GM12874 (cell line): Measurements from ENCODE around the gene MPP7.

Source experiments
- TF ChIP-seq, protein P1 (sequence below): IDR thresholded peaks from 2 replicates; pipeline ENCODE4 v1.5.1; 2011; ENCODE audit warnings: low read depth, mild to moderate bottlenecking, control low read depth, low read length, moderate library complexity; ENCODE audit not compliant: insufficient read depth

MPP7 gene

DNA sequence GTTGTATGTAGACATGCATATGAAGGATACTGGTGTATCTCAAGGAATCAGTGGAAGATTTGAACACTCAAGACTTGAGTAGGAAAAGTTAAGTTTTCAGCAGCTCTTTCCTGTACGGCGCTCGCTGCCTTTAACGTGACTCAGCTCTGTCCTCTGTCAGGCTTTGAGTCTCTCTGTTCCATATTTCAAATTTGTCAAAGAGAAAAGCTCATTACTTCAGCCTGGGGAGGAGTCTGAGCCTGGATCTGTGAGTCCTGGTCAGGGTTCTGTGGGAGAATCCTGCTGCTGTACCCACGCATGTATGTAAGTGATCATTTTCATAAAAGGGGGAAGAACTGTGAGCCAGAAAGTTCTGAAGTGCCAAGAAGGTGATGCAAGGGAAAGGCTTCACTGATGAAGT lies 13.8 kb upstream of the MPP7 start:
- TF ChIP-seq, protein P1, sequence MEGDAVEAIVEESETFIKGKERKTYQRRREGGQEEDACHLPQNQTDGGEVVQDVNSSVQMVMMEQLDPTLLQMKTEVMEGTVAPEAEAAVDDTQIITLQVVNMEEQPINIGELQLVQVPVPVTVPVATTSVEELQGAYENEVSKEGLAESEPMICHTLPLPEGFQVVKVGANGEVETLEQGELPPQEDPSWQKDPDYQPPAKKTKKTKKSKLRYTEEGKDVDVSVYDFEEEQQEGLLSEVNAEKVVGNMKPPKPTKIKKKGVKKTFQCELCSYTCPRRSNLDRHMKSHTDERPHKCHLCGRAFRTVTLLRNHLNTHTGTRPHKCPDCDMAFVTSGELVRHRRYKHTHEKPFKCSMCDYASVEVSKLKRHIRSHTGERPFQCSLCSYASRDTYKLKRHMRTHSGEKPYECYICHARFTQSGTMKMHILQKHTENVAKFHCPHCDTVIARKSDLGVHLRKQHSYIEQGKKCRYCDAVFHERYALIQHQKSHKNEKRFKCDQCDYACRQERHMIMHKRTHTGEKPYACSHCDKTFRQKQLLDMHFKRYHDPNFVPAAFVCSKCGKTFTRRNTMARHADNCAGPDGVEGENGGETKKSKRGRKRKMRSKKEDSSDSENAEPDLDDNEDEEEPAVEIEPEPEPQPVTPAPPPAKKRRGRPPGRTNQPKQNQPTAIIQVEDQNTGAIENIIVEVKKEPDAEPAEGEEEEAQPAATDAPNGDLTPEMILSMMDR: no peak

DNA sequence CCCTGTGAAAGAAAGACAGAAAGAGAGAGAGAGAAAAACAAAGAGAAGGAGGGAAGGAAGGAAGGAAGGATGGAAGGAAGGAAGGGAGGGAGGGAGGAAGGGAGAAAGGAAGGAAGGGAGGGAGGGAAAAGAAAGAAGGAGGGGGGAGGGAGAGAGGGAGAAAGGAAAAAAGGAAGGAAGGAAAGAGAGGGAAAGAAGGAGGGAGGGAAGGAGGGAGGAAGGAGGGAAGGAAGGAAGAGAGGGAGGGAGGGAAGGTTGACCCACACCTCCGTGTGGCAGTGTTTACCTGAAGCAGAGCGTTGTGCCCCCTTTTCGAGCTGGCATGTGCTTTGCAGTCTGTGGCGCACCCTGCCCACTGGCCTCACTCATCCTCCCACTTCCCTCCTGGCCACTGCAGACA lies 12.3 kb upstream of the MPP7 start:
- TF ChIP-seq, protein P1: no peak

DNA sequence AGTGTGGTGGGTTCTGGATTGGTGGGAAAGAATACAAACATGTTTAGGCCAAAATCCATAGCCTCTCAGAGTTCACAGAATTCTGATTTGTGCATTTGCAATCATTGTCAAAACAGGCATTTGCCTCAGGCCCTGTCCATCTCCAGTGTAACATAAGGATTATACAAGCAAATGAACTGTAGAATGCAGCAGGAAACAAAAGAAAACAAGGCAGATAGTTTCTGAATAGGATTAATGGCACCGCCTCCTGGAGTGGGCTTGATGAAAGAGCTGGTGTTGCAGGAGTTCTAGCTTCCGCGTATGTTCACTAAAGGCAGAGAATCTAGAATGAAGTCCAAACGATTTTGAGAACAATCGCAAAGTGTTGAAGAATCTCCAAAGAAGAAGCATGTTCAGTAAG lies 11.3 kb upstream of the MPP7 start:
- TF ChIP-seq, protein P1: no peak

DNA sequence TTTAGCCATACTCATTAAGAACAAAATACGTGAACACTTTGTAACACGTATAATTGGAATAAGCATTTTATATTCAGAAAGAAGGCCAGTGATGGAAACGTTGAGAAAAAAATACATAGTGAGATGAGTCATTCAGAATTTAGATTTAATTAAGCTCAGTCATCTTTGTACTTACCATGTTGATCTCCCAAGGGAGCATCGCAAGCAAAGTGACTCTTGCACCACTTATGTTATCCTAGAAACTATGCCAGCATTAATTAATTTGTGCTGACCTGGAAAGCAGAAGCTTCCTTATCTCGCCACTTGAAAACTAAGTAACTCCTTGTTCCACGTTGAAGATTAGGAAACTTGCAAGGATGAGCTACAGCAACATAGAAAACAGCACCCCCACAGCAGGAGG lies 9.7 kb upstream of the MPP7 start:
- TF ChIP-seq, protein P1: no peak

DNA sequence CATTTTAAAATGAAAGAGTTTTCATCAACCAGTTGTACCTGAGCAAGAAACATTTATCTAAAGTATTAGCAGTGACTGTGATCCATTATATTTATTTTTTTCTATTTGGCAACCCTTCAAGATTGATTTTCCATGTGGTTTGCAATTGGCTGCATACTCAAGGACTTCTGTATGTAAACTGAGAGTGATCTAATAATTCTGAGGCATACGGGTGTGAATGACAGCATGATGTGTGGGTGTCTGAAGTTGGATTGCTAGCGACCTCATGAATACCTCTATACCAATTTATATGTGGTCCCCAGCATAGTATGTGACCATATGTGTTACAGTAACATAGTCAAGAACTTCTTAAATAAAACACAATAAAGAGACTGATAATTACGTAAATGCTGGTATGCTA lies 8.2 kb upstream of the MPP7 start:
- TF ChIP-seq, protein P1: no peak

DNA sequence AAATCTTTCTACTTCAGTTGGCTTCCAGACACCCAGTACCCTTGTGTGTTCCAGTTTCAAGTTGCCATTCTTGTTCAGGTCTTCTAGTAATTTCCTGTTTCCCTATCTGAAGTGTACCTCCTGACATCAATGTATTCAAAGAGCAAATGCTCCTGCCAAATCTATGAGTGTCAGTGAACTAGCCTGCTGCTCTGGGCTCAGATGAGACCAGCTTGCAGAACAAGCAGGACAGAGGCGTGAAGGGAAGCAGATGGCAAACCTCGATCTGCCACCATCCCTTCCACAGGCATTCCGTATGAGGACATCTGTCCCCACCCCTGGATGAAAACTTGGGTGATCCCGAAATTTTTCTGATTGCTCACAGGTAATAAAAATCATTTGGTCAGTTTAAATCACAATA lies 4.4 kb upstream of the MPP7 start:
- TF ChIP-seq, protein P1: no peak

DNA sequence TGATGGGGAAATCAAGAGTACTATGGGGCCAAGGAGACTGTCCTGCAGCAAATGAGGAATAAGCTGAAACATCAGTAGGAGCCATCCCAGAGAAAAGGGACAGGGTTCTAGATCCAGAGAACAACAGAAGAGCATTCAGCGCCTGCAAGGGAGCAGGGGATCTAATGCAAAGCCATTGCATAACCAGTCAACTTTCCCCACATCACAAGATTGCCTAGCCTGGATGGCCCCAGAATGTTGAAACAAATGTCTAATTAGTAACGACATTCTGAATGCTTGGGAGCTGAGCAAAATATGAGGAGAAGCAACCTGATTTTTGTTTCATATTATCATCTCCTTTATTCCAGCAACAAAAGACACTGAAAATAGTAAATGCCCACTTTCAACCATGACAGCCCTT lies 2.7 kb upstream of the MPP7 start:
- TF ChIP-seq, protein P1: no peak
